HEK293 (cell line): ENCODE data around the gene NUDT6.

Source experiments
- CTCF ChIA-PET: fragments of 350-600 bp; formaldehyde crosslinking; extraction: SDS; loops from one replicate; lab custom pipeline; 2021; ENCODE audit warnings: antibody characterized with exemption; lab: Yijun Ruan, JAX
- POLR2A ChIA-PET: fragments of 300-600 bp; formaldehyde crosslinking; extraction: SDS; loops from one replicate; lab custom pipeline; 2020; ENCODE audit warnings: antibody characterized with exemption, inconsistent platforms; lab: Yijun Ruan, JAX
- H3K27ac ChIP-seq: fragments of 200-500 bp; sonication (Bioruptor generic); 2 replicates; pipeline ENCODE4 v1.5.1; 2014; ENCODE audit warnings: low read depth, low read length, control low read depth, inconsistent platforms; ENCODE audit errors: extremely low read depth
- H3K36me3 ChIP-seq, 2 experiments: fragments of 200-500 bp in 1 of 2; sonication (Bioruptor generic) in 1 of 2; 1 replicate in 1 of 2; 2 replicates in 1 of 2; pipeline ENCODE4 v1.5.1; 2014 to 2017; ENCODE audit warnings: inconsistent platforms in 2 of 2, low read length in 2 of 2; ENCODE audit not compliant: control insufficient read depth in 2 of 2, insufficient read depth in 1 of 2
- H3K4me1 ChIP-seq: fragments of 200-500 bp; sonication (Bioruptor generic); 2 replicates; pipeline ENCODE4 v1.5.1; 2014; ENCODE audit warnings: mild to moderate bottlenecking, low read length, inconsistent platforms; ENCODE audit not compliant: control insufficient read depth, insufficient read depth
- H3K4me3 ChIP-seq: 2 replicates; pipeline ENCODE4 v1.5.1; 2011; ENCODE audit warnings: low read depth, mild to moderate bottlenecking, control low read depth, low read length, moderate library complexity
- H3K9me3 ChIP-seq: fragments of 200-500 bp; sonication (Bioruptor generic); 2 replicates; pipeline ENCODE4 v1.5.1; 2014; ENCODE audit warnings: low read depth, low read length, inconsistent platforms; ENCODE audit not compliant: control insufficient read depth, insufficient read depth
- FEZF1 ChIP-seq: fragments of 450-650 bp; formaldehyde crosslinking; IDR thresholded peaks from 2 replicates; pipeline ENCODE4 v1.5.1; 2016; ENCODE audit warnings: missing biosample characterization, missing genetic modification characterization
- GLI4 ChIP-seq: fragments of 450-650 bp; formaldehyde crosslinking; IDR thresholded peaks from 2 replicates; pipeline ENCODE4 v1.5.1; 2016; ENCODE audit warnings: missing biosample characterization, missing genetic modification characterization
- GLIS1 ChIP-seq: fragments of 450-650 bp; formaldehyde crosslinking; IDR thresholded peaks from 2 replicates; pipeline ENCODE4 v1.5.1; 2016; ENCODE audit warnings: missing biosample characterization, missing genetic modification characterization
- KLF16 ChIP-seq: fragments of 450-650 bp; formaldehyde crosslinking; IDR thresholded peaks from 2 replicates; pipeline ENCODE4 v1.5.1; 2017; ENCODE audit warnings: missing biosample characterization, missing genetic modification characterization
- MYNN ChIP-seq: fragments of 450-650 bp; formaldehyde crosslinking; IDR thresholded peaks from 2 replicates; pipeline ENCODE4 v1.5.1; 2016; ENCODE audit warnings: missing biosample characterization, missing genetic modification characterization, borderline replicate concordance
- PRDM6 ChIP-seq: fragments of 450-650 bp; formaldehyde crosslinking; IDR thresholded peaks from 2 replicates; pipeline ENCODE4 v1.5.1; 2017; ENCODE audit warnings: missing biosample characterization, missing genetic modification characterization
- RBAK ChIP-seq: fragments of 450-650 bp; formaldehyde crosslinking; IDR thresholded peaks from 2 replicates; pipeline ENCODE4 v1.5.1; 2016; ENCODE audit warnings: missing biosample characterization, missing genetic modification characterization
- SALL2 ChIP-seq: fragments of 450-650 bp; formaldehyde crosslinking; IDR thresholded peaks from 2 replicates; pipeline ENCODE4 v1.5.0; 2017; ENCODE audit warnings: missing biosample characterization, mild to moderate bottlenecking, missing genetic modification characterization, borderline replicate concordance
- SETDB1 ChIP-seq: IDR thresholded peaks from one replicate; pipeline ENCODE4 v1.6.1; 2017; ENCODE audit warnings: mild to moderate bottlenecking, low read length, moderate library complexity, mixed read lengths; ENCODE audit not compliant: insufficient read length
- TSHZ1 ChIP-seq: fragments of 450-650 bp; formaldehyde crosslinking; IDR thresholded peaks from 2 replicates; pipeline ENCODE4 v1.5.1; 2016; ENCODE audit warnings: missing biosample characterization, missing genetic modification characterization, borderline replicate concordance
- YY2 ChIP-seq: fragments of 450-650 bp; formaldehyde crosslinking; IDR thresholded peaks from 2 replicates; pipeline ENCODE4 v1.5.1; 2016; ENCODE audit warnings: missing biosample characterization, missing genetic modification characterization
- ZBTB1 ChIP-seq: fragments of 450-650 bp; formaldehyde crosslinking; IDR thresholded peaks from 2 replicates; pipeline ENCODE4 v1.5.1; 2016; ENCODE audit warnings: missing biosample characterization, missing genetic modification characterization
- ZBTB17 ChIP-seq: fragments of 450-650 bp; formaldehyde crosslinking; IDR thresholded peaks from 2 replicates; pipeline ENCODE4 v1.5.1; 2016; ENCODE audit warnings: missing biosample characterization, missing genetic modification characterization
- ZFP3 ChIP-seq: fragments of 450-650 bp; formaldehyde crosslinking; IDR thresholded peaks from 2 replicates; pipeline ENCODE4 v1.5.1; 2016; ENCODE audit warnings: low read depth, missing biosample characterization, missing genetic modification characterization
- ZNF10 ChIP-seq: fragments of 450-650 bp; formaldehyde crosslinking; IDR thresholded peaks from 2 replicates; pipeline ENCODE4 v1.5.1; 2017; ENCODE audit warnings: missing biosample characterization, missing genetic modification characterization
- ZNF155 ChIP-seq: fragments of 450-650 bp; formaldehyde crosslinking; IDR thresholded peaks from 2 replicates; pipeline ENCODE4 v1.5.1; 2016; ENCODE audit warnings: missing biosample characterization, missing genetic modification characterization
- ZNF266 ChIP-seq: fragments of 450-650 bp; formaldehyde crosslinking; IDR thresholded peaks from 2 replicates; pipeline ENCODE4 v1.5.1; 2016; ENCODE audit warnings: missing biosample characterization, missing genetic modification characterization, low read depth
- ZNF473 ChIP-seq: fragments of 450-650 bp; formaldehyde crosslinking; IDR thresholded peaks from 2 replicates; pipeline ENCODE4 v1.5.1; 2017; ENCODE audit warnings: missing biosample characterization, missing genetic modification characterization
- ZNF549 ChIP-seq: fragments of 450-650 bp; IDR thresholded peaks from 2 replicates; pipeline ENCODE4 v1.5.1; 2018; ENCODE audit warnings: missing biosample characterization, missing genetic modification characterization, mild to moderate bottlenecking, inconsistent platforms, moderate library complexity
- ZNF558 ChIP-seq: fragments of 450-650 bp; formaldehyde crosslinking; IDR thresholded peaks from 2 replicates; pipeline ENCODE4 v1.5.1; 2016; ENCODE audit warnings: missing biosample characterization, missing genetic modification characterization
- ZNF571 ChIP-seq: fragments of 450-650 bp; formaldehyde crosslinking; IDR thresholded peaks from 2 replicates; pipeline ENCODE4 v1.5.0; 2017; ENCODE audit warnings: missing biosample characterization, missing genetic modification characterization
- ZNF626 ChIP-seq: fragments of 450-650 bp; sonication (Bioruptor Pico); formaldehyde crosslinking; IDR thresholded peaks from 2 replicates; pipeline ENCODE4 v1.5.1; 2018; ENCODE audit warnings: missing biosample characterization, missing genetic modification characterization, inconsistent platforms
- ZNF677 ChIP-seq: fragments of 450-650 bp; IDR thresholded peaks from 2 replicates; pipeline ENCODE4 v1.5.0; 2018; ENCODE audit warnings: missing biosample characterization, mild to moderate bottlenecking, missing genetic modification characterization, moderate library complexity
- ZNF701 ChIP-seq: fragments of 450-650 bp; formaldehyde crosslinking; IDR thresholded peaks from 2 replicates; pipeline ENCODE4 v1.5.1; 2016; ENCODE audit warnings: missing biosample characterization, missing genetic modification characterization
- TF ChIP-seq, protein P1 (sequence below): fragments of 450-650 bp; formaldehyde crosslinking; IDR thresholded peaks from 2 replicates; pipeline ENCODE4 v1.5.1; 2016; ENCODE audit warnings: missing biosample characterization, missing genetic modification characterization

NUDT6 gene

GRCh38 chr4:122903766-122904288 lies 18.6 kb downstream of the NUDT6 start:
- H3K4me3 ChIP-seq, result no peak overlapping the region
- H3K27ac ChIP-seq, result no peak overlapping the region
- H3K4me1 ChIP-seq, result no peaks in the 10 kb centered on the region
- ChIA-PET CTCF (interaction anchor here (0.8 to 1.1 kb wide), 3 partner anchors 11 to 301 kb away, joined by 3 to 5 read pairs (median 4); no protein-coding TSS in a partner anchor), POLR2A (no interaction called here)
- TF ChIP-seq SALL2 (tag by site-specific recombination), result no peak
- TF ChIP-seq YY2, result no peak
- no peak for TF ChIP-seq FEZF1
- no peak for TF ChIP-seq ZNF677
- TF ChIP-seq ZFP3 (tag by site-specific recombination), result no peak
- TF ChIP-seq ZNF701 (tag by site-specific recombination), result no peak
- no peak for TF ChIP-seq RBAK (tag by site-specific recombination)
- no peak for TF ChIP-seq GLIS1
- no peak for TF ChIP-seq ZNF571
- TF ChIP-seq ZNF266 (tag by site-specific recombination), result no peak
- no peaks in the 10 kb centered on the region for H3K36me3 ChIP-seq
- no peaks in the 10 kb centered on the region for H3K9me3 ChIP-seq

GRCh38 chr4:122901247-122902010 lies 21.0 kb downstream of the NUDT6 start:
- Histone ChIP-seq H3K9me3 (no peaks in the 10 kb centered on the region), H3K36me3 (peaks cover 0 to under 1% of the 10 kb centered on the region in 2 experiments; a peak in 2 of 3 replicates), H3K4me1 (no peaks in the 10 kb centered on the region), H3K27ac (no peak overlapping the region), H3K4me3 (no peak overlapping the region)
- ChIA-PET POLR2A (no interaction called here), CTCF (no interaction called here)
- TF ChIP-seq ZNF155, result no peak
- no peak for TF ChIP-seq ZNF10 (tag by site-specific recombination)
- TF ChIP-seq KLF16 (tag by site-specific recombination), result no peak
- TF ChIP-seq ZNF473 (tag by site-specific recombination), result no peak
- TF ChIP-seq, protein P1, sequence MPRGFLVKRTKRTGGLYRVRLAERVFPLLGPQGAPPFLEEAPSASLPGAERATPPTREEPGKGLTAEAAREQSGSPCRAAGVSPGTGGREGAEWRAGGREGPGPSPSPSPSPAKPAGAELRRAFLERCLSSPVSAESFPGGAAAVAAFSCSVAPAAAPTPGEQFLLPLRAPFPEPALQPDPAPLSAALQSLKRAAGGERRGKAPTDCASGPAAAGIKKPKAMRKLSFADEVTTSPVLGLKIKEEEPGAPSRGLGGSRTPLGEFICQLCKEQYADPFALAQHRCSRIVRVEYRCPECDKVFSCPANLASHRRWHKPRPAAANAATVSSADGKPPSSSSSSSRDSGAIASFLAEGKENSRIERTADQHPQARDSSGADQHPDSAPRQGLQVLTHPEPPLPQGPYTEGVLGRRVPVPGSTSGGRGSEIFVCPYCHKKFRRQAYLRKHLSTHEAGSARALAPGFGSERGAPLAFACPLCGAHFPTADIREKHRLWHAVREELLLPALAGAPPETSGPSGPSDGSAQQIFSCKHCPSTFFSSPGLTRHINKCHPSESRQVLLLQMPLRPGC (tag by site-specific recombination), result no peak
- TF ChIP-seq TSHZ1 (tag by site-specific recombination), result no peak
- no peak for TF ChIP-seq ZBTB1 (tag by site-specific recombination)
- no peak for TF ChIP-seq SETDB1
- TF ChIP-seq ZNF626, result no peak
- no peak for TF ChIP-seq ZNF549 (tag by site-specific recombination)
- no peak for TF ChIP-seq PRDM6 (tag by site-specific recombination)
- no peak for TF ChIP-seq GLI4 (tag by site-specific recombination)
- no peak for TF ChIP-seq ZNF558 (tag by site-specific recombination)
- TF ChIP-seq MYNN (tag by site-specific recombination), result no peak
- no peak for TF ChIP-seq ZBTB17 (tag by site-specific recombination)
- no peak for TF ChIP-seq GLIS1
